Astrocyte (in vitro differentiated cells and primary cell): Measurements from ENCODE around the gene REEP6.

Experiments
- EZH2 ChIP-seq: IDR thresholded peaks from 2 replicates; pipeline ENCODE4 v1.6.1; 2012; ENCODE audit warnings: mild to moderate bottlenecking, low read length, inconsistent platforms; ENCODE audit not compliant: insufficient read depth
- TF ChIP-seq, protein P1 (sequence below): IDR thresholded peaks from 2 replicates; pipeline ENCODE4 v1.5.1; 2011; ENCODE audit warnings: low read depth, mild to moderate bottlenecking, inconsistent platforms, low read length, moderate library complexity; ENCODE audit not compliant: insufficient read depth

DNA sequence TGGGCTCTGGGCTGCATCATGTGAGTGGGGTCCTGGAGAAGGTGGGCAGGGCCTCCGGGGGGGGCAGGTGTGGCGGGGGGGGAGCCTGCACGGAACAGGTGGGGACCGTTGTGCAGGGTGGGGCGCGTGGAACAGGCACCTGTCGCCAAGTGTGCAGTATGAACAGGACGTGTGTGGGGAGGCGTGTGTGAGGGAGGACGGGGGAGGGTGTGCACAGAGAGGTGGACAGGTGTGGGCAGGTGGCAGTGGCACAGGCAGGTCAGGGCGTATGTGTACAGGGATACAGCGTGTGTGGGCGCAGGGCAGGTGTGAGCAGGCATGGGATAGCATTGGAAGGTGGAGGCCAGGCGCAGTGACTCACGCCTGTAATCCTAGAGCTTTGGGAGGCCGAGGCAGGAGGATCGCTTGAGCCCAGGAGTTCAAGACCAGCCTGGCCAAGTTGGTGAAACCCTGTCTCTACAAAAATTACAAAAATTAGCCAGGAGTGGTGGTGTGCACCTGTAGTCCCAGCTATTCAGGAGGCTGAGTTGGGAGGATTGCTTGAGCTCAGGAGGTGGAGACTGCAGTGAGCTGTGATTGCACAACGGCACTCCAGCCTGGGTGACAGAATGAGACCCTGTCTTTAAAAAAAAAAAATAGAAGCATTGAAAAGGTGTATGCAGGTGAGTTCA is 36.1 kb downstream of the REEP6 start:
- TF ChIP-seq, protein P1, sequence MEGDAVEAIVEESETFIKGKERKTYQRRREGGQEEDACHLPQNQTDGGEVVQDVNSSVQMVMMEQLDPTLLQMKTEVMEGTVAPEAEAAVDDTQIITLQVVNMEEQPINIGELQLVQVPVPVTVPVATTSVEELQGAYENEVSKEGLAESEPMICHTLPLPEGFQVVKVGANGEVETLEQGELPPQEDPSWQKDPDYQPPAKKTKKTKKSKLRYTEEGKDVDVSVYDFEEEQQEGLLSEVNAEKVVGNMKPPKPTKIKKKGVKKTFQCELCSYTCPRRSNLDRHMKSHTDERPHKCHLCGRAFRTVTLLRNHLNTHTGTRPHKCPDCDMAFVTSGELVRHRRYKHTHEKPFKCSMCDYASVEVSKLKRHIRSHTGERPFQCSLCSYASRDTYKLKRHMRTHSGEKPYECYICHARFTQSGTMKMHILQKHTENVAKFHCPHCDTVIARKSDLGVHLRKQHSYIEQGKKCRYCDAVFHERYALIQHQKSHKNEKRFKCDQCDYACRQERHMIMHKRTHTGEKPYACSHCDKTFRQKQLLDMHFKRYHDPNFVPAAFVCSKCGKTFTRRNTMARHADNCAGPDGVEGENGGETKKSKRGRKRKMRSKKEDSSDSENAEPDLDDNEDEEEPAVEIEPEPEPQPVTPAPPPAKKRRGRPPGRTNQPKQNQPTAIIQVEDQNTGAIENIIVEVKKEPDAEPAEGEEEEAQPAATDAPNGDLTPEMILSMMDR: no peak
- no peak for TF ChIP-seq EZH2
